NCI-H446 (cell line): ENCODE measurements around the gene IRF8.
"Not testable (repeated sequence)": the region's sequence is repeated elsewhere in the genome, so short reads cannot be mapped to it uniquely, and the experiment has no call there.

Source experiments
- DNase-seq, 2 experiments: peaks; one replicate each; lab custom pipeline; 2025; lab: John Stamatoyannopoulos, UW

Gene IRF8

GRCh38 chr16:85868495-85868894 is 30.5 kb upstream of the IRF8 start:
- DNase-seq, result no peak

DNA sequence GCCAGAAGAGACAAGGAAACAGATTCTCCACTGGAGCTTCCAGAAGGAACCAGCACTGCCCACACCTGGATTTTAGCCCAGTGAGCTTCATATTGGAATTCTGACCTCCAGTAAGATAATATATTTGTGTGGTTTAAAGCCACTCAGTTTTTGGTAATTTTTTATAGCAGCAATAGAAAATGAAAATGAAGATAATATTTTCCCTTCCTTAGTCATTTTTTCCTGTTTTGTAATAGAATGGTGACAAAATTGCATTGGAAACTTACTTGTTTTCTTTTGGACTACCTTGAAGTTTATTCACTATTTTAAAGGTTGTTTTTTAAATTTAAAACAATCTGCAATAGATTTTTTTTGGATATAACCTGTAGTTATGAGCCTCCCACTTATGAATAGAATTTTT is 29.8 kb upstream of the IRF8 start:
- DNase-seq, result no peak

GRCh38 chr16:85869785-85870558 is 29.0 kb upstream of the IRF8 start:
- no peak for DNase-seq

DNA sequence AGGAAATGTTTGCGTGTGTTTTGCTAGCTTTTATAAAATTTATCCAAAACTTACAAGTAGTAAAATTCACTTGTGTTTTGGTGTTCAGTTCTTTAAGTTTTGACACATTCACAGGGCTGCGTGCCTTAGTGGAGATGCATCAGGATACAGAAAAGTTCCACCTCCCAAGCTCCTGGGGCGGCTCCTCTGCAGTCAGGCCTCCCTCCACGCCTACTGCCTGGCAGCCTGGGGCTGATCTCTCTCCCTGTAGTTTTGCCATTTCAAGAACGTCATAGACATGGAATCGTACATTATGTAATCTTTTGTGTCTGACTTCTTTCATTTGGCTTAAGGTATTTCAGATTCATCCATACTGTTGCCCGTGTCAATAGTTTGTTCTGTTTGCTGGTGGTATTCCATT is 27.2 kb upstream of the IRF8 start:
- DNase-seq, result no peak

DNA sequence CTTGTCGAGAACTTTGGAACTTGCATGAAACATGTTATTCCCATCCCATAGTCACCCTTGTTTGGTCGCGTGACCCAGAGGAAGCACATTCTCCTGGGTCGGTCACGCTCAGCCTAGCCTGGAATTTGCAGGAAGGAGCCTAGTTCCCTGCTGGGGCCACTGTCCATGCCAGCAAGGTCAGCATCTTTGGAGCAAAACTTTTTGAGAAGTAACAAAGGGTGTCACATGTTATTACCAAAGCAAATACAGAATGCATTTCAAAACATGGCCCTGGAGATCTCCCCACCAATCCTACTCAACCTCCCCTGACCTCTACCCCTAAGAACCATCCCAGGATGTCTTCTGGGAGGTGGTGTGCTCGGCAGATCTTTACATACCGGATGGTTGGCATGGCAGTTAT is 26.2 kb upstream of the IRF8 start:
- no peak for DNase-seq

GRCh38 chr16:85873153-85873552 is 25.8 kb upstream of the IRF8 start:
- no peak for DNase-seq

- DNase-seq, result not testable (repeated sequence)
Observed at GRCh38 chr16:85874031-85874430, 24.9 kb upstream of the IRF8 start.

DNA sequence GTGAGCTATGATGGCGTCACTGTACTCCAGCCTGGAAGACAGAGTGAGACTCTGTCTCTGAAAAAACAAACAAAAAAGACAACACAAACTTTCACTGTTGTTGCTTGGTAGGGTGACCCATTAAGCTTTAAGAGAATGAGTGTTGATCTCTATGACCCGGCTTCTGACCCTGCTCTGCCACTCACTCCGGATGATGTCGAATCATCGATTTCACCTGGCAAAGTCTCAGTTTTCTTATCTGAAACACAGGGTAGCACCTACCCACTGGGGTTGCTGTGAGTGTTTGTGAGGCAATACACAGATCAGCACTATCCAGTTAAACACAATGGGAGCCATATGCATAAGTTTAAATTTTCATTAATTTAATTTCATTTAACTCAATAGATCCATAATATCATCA is 20.6 kb upstream of the IRF8 start:
- DNase-seq, result no peak

DNA sequence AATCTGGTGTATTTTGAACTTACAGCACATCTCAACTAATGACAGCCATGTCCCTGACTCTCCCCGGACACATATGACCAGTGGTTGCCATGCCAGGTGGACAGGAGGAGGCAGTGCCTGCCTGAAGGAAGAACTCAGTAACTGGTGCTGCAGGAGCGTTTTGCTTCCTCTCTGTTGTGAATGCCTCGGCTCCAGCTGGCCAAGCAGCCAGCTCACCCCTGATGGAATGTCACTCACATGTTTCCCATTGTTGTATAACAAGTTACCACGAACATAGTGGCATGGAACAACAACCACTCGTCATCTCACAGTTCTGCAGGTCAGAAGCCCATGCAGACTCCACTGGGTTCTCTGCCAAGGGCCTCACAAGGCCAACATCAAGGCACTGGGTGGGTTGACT is 20.1 kb upstream of the IRF8 start:
- no peak for DNase-seq

DNA sequence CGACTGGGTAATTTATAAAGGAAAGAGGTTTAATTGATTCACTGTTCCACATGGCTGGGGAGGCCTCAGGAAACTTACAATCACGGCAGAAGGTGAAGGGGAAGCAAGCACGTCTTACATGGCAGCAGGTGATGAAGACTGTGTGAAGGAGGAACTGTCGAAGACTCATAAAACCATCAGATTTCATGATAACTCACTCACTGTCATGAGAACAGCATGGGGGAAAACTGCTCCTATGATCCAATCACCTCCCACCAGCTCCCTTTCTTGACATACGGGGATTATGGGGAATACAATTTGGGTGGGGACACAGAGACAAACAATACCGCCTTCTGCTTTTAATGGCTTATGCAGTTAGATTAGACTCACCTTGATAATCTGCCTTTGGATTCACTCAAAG is 19.4 kb upstream of the IRF8 start:
- no peak for DNase-seq

DNA sequence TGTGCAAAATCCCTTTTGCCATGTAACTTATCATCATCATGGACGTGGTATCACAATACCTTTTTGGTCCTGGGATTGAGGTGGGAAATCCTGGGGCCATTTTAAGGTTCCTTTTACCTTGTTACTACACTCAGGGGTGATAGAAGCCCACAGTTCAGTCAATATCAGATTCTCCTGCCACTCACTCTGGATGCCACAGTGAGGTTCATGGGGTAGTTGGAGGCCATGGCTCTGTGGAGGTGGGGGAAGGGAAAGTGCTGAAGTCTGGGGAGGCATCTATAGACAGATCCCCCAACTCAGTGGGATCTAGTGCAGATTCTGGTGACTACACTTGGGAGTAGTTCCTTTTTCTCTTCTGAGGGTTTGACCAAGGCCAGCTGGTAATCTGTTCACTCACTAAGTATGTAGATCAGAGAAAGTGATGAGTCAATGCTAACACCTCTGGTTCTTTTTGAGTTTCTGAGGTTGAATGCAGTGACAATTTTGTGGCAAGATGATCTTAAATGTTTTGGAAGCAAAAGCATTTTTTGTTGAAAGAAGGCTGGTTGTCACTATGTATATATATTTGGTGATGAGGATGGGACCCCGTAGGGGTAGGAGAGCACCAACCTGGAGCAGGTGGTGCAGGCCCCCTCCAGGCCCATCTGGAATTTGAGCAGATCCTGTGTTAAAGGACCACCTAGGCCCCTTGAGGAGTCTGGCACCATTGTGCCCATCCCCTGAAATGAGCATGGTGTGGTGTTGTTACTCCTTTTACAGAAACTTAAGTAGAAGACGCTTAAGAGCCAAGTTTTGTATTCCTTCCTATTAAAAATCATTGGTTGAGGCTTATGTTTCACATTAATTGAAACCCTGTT is 18.8 kb upstream of the IRF8 start:
- DNase-seq, result no peak

DNA sequence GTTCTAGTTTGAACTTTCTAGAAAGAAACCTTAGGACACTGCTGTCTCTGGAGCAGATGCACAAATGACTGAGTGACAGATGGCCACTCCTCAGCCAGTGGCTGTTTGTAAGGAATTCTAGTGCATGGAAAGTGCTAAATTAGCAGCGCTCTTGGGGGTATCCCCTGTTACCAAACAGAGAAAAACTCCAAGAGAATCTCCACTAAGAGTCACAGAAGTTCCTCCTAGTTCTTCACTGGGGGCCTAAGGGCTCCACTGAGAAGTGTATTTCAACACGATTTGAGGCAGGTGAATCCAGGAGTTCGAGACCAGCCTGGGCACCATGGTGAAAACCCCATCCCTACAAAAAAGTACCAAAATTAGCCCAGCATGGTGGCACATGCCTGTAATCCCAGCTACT is 18.1 kb upstream of the IRF8 start:
- no peak for DNase-seq

DNA sequence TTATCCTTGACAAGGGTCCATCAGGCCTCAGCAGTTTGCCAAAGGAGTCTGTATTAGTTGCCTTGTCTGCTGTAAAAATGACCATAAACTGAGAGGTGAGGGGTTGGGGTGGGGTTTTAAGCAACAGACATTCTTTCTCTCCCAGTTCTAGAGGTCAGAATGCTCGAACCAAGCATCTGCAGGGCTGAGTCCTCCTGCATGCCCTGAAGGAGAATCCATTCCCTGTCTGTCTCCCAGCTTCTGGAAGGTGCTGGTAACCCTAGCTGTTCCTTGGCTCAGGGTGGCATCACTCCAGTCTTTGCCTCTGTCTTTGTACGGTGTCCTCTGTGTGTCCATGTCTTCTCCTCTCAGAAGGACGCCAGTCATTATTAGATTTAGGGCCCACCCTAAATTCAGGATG is 17.5 kb upstream of the IRF8 start:
- DNase-seq, result no peak

DNA sequence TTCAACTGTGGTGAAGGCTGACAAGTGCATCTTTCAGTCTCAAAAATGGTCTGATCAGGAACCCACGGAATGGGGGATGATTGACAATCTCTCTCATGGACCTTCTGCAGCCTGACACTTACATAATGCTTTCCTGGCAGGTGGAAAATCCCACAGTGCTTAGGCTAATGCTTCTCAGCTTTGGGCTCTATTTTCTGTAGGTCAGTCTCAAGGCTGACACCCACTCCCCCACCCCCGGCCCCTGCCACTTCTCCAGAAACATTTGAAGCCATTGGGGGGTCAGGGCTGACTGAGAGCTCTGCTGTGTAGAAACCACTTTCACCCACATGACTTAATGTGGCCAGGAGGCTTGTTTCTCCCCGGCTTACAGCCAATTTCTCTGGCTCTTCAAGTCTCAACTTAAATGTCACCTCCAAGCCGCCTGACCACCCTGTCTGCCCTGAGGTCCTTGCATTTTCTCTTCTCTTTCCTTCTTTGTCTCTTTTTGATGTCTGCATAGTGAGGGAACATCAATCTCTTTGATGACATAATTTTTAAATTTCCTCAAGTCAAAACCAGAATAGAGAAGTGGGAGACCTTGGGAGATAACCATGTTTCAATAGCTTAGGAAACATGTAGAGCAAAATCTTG is 16.7 kb upstream of the IRF8 start:
- DNase-seq, result no peak

DNA sequence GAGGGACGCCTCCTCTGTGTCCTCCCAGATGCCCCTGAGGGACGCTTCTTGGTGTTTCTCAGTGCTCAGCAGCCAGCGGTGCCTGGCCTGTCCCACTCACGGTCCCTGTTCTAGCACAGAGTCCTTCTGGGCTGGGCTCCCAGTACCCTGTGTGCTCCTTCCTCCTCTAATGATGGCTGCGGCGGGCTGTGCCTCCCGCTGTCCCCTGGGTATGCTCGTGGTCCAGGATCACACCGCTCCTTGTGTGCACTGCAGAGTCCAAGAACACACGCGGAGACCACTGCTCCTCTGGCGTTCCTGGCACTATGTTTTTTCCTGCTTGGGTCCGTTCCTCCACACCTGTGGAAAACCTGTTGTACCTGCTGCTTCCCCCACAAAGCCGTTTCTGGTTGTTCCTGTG is 15.1 kb upstream of the IRF8 start:
- no peak for DNase-seq

- DNase-seq, result no peak
Observed at GRCh38 chr16:85884808-85885463, 14.0 kb upstream of the IRF8 start.

DNA sequence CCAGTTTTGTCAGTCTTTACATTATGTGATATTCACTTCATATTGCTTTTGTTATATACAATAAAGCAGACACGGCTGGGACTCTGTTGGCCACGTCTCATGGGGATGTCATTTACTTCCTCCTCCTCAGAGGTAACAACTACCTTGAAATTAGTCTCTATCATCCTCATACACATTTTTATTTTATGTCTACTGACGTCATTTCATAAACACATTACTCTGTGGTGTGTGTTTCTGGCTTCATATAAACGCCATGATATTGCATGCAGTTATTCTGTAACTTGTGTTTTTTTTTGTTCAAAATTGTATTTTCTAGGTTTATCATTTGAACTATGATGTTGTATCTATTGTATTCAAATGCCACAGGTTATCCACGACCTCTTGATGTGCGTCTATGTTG is 13.4 kb upstream of the IRF8 start:
- no peak for DNase-seq

DNA sequence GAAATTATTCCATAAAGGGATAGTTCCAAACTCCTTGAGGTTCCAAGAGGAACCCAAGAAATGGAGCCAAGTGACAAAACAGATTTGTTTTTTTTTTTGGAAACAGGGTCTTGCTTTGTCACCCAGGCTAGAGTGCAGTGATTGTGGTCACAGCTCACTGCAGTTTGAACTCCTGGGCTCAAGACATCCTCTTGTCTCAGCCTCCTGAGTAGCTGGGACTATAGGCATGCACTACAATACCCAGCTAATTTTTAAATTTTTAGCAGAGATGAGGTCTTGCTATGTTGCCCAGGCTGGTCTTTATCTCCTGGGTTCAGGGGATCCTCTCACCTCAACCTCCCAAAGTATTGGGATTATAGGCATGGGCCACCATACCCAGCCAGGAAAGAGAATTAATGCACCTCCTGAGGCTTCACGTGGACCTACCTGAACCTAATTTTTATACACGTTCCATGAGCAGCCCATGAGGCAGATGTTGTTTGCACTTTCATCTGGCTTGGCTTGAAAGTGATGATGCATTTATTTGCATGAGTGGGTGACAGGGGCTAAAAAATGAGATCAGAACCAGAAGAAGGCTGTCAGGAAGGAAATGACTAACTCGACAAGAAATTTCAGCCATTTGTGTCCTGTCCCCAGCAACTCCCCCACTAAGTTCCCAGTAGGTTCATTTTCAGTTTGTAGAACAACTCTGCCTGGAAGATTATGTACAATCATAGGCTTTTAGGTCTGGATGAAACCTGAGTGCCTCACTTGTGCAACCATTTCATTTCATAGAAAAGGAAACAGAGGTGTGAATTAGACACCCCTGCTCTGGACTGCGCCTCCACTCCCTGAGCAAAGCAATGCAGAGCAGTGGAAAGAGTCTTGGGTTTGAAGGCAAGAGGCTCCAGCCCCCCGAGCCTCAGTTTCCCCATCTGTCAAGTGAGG is 10.3 kb upstream of the IRF8 start:
- no peak for DNase-seq

DNA sequence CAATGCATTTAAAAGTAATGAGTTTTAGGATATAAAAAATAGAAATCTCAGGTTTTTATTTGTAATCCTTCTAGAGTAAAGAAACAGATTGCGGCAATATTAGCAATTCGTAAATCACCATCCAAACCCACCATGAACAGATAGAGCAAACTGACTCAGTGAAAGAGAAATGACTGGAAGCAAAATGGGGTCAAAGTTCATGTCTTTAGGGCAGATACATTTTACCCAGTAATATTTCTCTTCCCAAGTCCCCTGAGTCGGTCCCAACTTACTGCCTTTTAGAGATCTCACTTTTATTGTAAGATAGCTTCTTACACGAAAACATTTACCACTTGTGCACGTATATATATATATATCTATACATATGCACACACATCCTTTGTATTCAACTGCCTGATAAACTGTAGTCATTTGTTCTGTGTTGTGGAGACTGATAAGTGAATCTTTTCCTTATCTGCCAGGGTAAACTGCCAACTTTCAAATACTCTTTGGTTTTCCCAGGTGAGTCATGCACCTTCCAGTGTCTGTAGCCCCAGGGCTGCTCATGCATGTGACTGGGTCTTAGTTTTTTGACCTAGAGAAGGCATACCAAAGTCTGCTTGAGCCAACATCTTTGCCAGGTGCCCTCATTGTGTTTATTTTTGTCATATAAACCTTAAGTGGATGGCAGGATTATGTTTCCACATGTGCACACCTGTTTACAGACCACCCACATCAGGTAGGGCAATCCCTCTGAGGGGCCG is 7.8 kb upstream of the IRF8 start:
- DNase-seq, result no peak

DNA sequence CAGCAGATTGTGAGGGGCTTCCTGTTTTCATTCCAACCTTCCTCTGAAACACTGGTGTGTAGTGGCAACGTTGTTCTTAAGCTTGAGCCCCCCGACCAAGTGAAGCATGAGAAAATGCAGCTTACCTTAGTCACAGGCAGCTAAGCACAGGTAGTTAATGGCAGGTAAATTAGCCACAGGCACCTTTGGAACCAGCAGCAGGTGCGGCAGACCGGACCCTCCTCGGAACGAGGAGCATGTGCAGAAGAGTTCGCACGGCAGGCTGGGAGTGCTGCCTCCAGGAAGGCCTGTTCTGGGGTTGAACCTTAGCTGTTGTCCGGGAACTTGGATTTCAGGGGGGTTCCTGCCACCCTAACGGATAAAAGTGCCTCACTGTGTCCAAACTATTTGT is 7.2 kb upstream of the IRF8 start:
- DNase-seq, result no peak

- no peak for DNase-seq
Observed at GRCh38 chr16:85892760-85893159, 6.2 kb upstream of the IRF8 start.
